HepG2 (cell line): ENCODE data around the gene ZNF3. TPM values are rescaled to one million over a fixed set of nuclear protein-coding genes. Genes with fewer than 3 reads are reported as not detected.

Experiments
- ATAC-seq: fragments of 200-7000 bp; cut with Tn5 transposase; 3 replicates; pipeline ENCODE4 v1.9.1; 2020; ENCODE audit warnings: mild to moderate bottlenecking, moderate library complexity
- BruUV-seq: library from RNA; stranded (reverse); fragments of 400-500 nt; replicated peaks from 2 replicates; lab custom pipeline; 2021; lab: Mats Ljungman, UMichigan
- CTCF ChIA-PET: fragments of 300-600 bp; formaldehyde crosslinking; extraction: SDS; loops from one replicate; lab custom pipeline; 2021; ENCODE audit warnings: low total read pairs, inconsistent platforms, low intra/inter-chr PET ratio; lab: Yijun Ruan, JAX
- POLR2A ChIA-PET: fragments of 350-600 bp; sonication (Branson Sonifier 250); formaldehyde crosslinking; loops from one replicate; lab custom pipeline; 2020; ENCODE audit warnings: antibody characterized with exemption, inconsistent platforms; lab: Yijun Ruan, JAX
- DNase-seq: peaks from one replicate; pipeline ENCODE4 v3.0.0-alpha.2; 2015; ENCODE audit warnings: low spot score
- FAIRE-seq: peaks from 3 replicates; lab custom pipeline; 2011; peaks lifted over from hg19 to GRCh38; lab: Jason Lieb, UNC
- H2AFZ ChIP-seq: one replicate; pipeline ENCODE4 v1.6.1; 2011; ENCODE audit warnings: low read length, inconsistent platforms
- H3K27ac ChIP-seq: fragments of 300-600 bp; 3 replicates; pipeline ENCODE4 v1.8.0; 2011; ENCODE audit warnings: mixed run types, mild to moderate bottlenecking, mixed read lengths, low read length, inconsistent platforms; ENCODE audit not compliant: insufficient read depth; ENCODE audit errors: extremely low read length
- H3K27me3 ChIP-seq, 2 experiments: fragments of 200-600 bp in 1 of 2; 2 replicates in 1 of 2; 3 replicates in 1 of 2; pipeline versions ENCODE4 v1.6.0 to v1.8.0; 2011; ENCODE audit warnings: low read length in 2 of 2, mild to moderate bottlenecking in 2 of 2, moderate library complexity in 2 of 2, inconsistent platforms in 1 of 2; ENCODE audit not compliant: insufficient read depth in 2 of 2, control insufficient read depth in 1 of 2
- H3K36me3 ChIP-seq, 2 experiments: fragments of 200-600 bp in 1 of 2; replicated peaks in 1 of 2; 2 replicates in 1 of 2; 3 replicates in 1 of 2; pipeline versions ENCODE4 v1.5.1 to v1.8.0; 2011; ENCODE audit warnings: low read length in 2 of 2, inconsistent platforms in 1 of 2; ENCODE audit not compliant: insufficient read depth in 2 of 2, control insufficient read depth in 1 of 2
- H3K4me1 ChIP-seq: 2 replicates; pipeline ENCODE4 v1.5.1; 2012; ENCODE audit warnings: low read length, inconsistent platforms; ENCODE audit not compliant: insufficient read depth
- H3K4me2 ChIP-seq: 2 replicates; pipeline ENCODE4 v1.6.0; 2011; ENCODE audit warnings: low read depth, low read length, inconsistent platforms
- H3K4me3 ChIP-seq, 3 experiments: fragments of 200-600 bp in 1 of 3; sonication (generic), shearing (Covaris generic) in 1 of 3; replicated peaks in 1 of 3; 2 replicates each; pipeline ENCODE4 v1.5.1; 2011 to 2016; ENCODE audit warnings: low read length in 3 of 3, inconsistent platforms in 2 of 3, low read depth in 2 of 3, mild to moderate bottlenecking in 2 of 3, control low read depth in 1 of 3, mixed read lengths in 1 of 3; ENCODE audit not compliant: insufficient read depth in 1 of 3
- H3K79me2 ChIP-seq: one replicate; pipeline ENCODE4 v1.6.1; 2011; ENCODE audit warnings: low read length, inconsistent platforms; ENCODE audit not compliant: insufficient read depth
- H3K9ac ChIP-seq: 2 replicates; pipeline ENCODE4 v1.6.0; 2011; ENCODE audit warnings: mild to moderate bottlenecking, low read depth, low read length, inconsistent platforms; ENCODE audit not compliant: insufficient read depth
- H3K9me3 ChIP-seq: 2 replicates; pipeline ENCODE4 v1.5.1; 2012; ENCODE audit warnings: mild to moderate bottlenecking, low read length
- H4K20me1 ChIP-seq: 2 replicates; pipeline ENCODE4 v1.6.0; 2011; ENCODE audit warnings: inconsistent platforms, mild to moderate bottlenecking, low read length, moderate library complexity; ENCODE audit not compliant: insufficient read depth
- CAMTA2 ChIP-seq: sonication (generic); formaldehyde crosslinking; IDR thresholded peaks from 2 replicates; pipeline ENCODE4 v1.4.0; 2020; ENCODE audit warnings: mild to moderate bottlenecking, missing genetic modification reagents, borderline replicate concordance
- PAWR ChIP-seq: sonication (generic); formaldehyde crosslinking; IDR thresholded peaks from 2 replicates; pipeline ENCODE4 v1.4.0; 2020; ENCODE audit warnings: missing genetic modification reagents, mild to moderate bottlenecking, borderline replicate concordance
- REL ChIP-seq: sonication (generic); formaldehyde crosslinking; conservative IDR thresholded peaks from 2 replicates; pipeline ENCODE4 v1.8.0; 2022; ENCODE audit warnings: mild to moderate bottlenecking, missing genetic modification reagents, moderate library complexity
- REXO4 ChIP-seq: sonication (generic); formaldehyde crosslinking; IDR thresholded peaks from 2 replicates; pipeline ENCODE4 v1.8.0; 2022; ENCODE audit warnings: missing genetic modification reagents, mild to moderate bottlenecking, borderline replicate concordance
- ZNF160 ChIP-seq: sonication (generic); formaldehyde crosslinking; IDR thresholded peaks from 2 replicates; pipeline ENCODE4 v1.8.0; 2022; ENCODE audit warnings: mild to moderate bottlenecking, inconsistent platforms, missing genetic modification reagents
- ZNF562 ChIP-seq: sonication (generic); formaldehyde crosslinking; IDR thresholded peaks from 2 replicates; pipeline ENCODE4 v1.8.0; 2022; ENCODE audit warnings: missing genetic modification reagents, borderline replicate concordance
- WGBS: methylation state at CpG from one replicate; pipeline ENCODE4 v1.1.6; 2017; ENCODE audit warnings: low lambda C conversion rate; 5-methylcytosine and 5-hydroxymethylcytosine counted together
- in situ Hi-C: cut with HindIII; loops from 2 replicates; pipeline ENCODE4 v1.10.0; 2017; ENCODE audit warnings: low pct_unique_long_range_greater_than_20kb; ENCODE audit not compliant: extremely low pct_ligation_motif_present
- intact Hi-C: fragments of 100-400 bp; cut with micrococcal nuclease; formaldehyde crosslinking; loops from one replicate; pipeline ENCODE4 v1.10.0; 2022; ENCODE audit not compliant: unreplicated experiment
- polyA plus RNA-seq, 8 experiments: library from polyadenylated mRNA; depleted of rRNA in 3 of 8; stranded (reverse) in 7 of 8; unstranded in 1 of 8; fragments of >200 nt; fragmentation: Illumina TruSeq in 4 of 8; extraction: Trizol in 4 of 8; gene quantifications; 2 replicates each; pipeline versions ENCODE4 v1.2.1 to v1.2.3, GENCODE V29; 2011 to 2016; ENCODE audit warnings: low read depth in 4 of 8, missing spikeins in 1 of 8, mixed read lengths in 1 of 8; ENCODE audit not compliant: insufficient read depth in 1 of 8
- total RNA-seq, 5 experiments: library from RNA; depleted of rRNA; stranded (reverse); fragments of >200 nt; fragmentation: Illumina TruSeq; extraction: Trizol; gene quantifications; 2 replicates each; pipeline ENCODE4 v1.2.3, GENCODE V29; 2016; ENCODE audit warnings: low read depth in 1 of 5
- TF ChIP-seq, protein P1 (sequence below): sonication (generic); formaldehyde crosslinking; IDR thresholded peaks from 2 replicates; pipeline ENCODE4 v1.5.1; 2020; ENCODE audit warnings: mild to moderate bottlenecking, missing genetic modification reagents, borderline replicate concordance

The ZNF3 gene
- total and polyA plus RNA-seq, 2 of the 13 experiments (the other 11 are each of a cell fraction or from before 2014, with no cell fraction given): 33.7 to 56.9 TPM

DNA sequence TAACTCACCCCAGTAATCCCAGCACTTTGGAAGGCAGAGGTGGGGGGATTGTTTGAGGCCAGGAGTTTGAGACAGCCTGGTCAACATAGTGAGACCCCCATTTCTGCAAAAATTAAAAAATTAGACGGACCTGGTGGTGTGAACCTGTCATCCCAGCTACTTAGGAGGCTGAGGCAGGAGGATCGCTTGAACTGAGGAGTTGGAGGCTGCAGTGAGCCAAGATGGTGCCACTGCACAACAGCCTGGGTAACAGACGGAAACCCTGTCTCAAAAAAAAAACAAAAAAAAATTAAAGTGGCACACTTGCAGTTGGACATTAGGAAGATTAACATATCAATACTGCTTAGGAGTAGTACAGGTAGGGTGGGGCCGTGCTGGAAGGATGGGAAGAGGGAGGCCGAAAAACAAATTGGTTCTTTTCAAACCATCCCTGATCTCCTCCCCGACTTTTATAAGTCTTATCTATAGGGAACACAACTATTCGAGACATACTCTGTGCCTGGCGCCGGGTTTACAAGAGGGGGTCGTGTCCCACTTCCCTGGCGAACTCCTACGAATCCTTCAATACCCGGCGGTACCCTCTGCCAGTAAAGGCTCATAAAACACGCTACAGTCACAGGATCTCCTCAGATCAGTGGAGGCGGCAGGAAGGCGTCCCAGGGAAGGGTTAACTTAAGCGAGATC, 37.0 kb upstream of the ZNF3 start (continued):
- TF ChIP-seq, protein P1, sequence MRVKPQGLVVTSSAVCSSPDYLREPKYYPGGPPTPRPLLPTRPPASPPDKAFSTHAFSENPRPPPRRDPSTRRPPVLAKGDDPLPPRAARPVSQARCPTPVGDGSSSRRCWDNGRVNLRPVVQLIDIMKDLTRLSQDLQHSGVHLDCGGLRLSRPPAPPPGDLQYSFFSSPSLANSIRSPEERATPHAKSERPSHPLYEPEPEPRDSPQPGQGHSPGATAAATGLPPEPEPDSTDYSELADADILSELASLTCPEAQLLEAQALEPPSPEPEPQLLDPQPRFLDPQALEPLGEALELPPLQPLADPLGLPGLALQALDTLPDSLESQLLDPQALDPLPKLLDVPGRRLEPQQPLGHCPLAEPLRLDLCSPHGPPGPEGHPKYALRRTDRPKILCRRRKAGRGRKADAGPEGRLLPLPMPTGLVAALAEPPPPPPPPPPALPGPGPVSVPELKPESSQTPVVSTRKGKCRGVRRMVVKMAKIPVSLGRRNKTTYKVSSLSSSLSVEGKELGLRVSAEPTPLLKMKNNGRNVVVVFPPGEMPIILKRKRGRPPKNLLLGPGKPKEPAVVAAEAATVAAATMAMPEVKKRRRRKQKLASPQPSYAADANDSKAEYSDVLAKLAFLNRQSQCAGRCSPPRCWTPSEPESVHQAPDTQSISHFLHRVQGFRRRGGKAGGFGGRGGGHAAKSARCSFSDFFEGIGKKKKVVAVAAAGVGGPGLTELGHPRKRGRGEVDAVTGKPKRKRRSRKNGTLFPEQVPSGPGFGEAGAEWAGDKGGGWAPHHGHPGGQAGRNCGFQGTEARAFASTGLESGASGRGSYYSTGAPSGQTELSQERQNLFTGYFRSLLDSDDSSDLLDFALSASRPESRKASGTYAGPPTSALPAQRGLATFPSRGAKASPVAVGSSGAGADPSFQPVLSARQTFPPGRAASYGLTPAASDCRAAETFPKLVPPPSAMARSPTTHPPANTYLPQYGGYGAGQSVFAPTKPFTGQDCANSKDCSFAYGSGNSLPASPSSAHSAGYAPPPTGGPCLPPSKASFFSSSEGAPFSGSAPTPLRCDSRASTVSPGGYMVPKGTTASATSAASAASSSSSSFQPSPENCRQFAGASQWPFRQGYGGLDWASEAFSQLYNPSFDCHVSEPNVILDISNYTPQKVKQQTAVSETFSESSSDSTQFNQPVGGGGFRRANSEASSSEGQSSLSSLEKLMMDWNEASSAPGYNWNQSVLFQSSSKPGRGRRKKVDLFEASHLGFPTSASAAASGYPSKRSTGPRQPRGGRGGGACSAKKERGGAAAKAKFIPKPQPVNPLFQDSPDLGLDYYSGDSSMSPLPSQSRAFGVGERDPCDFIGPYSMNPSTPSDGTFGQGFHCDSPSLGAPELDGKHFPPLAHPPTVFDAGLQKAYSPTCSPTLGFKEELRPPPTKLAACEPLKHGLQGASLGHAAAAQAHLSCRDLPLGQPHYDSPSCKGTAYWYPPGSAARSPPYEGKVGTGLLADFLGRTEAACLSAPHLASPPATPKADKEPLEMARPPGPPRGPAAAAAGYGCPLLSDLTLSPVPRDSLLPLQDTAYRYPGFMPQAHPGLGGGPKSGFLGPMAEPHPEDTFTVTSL (CRISPR knock-in tag): no peak
- no peak for TF ChIP-seq REL
- 0 out of 2 replicates have a peak, but pooled peaks have one; percentile 29 for TF ChIP-seq PAWR (CRISPR knock-in tag)
- TF ChIP-seq, all 625 proteins: peak for 5

DNA sequence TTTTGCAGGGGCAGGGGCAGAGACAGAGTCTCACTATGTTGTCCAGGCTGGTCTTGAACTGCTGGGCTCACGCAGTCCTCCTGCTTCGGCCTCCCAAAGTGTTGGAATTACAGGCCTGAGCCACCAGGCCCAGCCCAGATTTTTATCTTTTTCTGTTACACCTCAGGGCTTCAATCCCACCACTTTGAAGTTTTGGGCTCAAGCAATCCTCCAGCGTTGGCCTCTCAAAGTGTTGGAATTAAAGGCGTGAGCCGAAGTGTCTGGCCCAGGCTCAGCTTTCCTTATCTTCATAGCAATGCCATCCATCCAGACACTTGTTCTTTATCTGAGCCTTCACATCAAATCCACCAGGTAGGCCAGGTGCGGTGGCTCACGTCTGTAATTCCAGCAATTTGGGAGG, 33.5 kb upstream of the ZNF3 start:
- no peak for DNase-seq
- Histone ChIP-seq H4K20me1 (no peaks in the 10 kb centered on the region), H3K36me3 (peaks cover 4 to 19% of the 10 kb centered on the region in 2 experiments; a peak in 3 of 5 replicates), H2AFZ (no peak overlapping the region), H3K27me3 (no peaks in the 10 kb centered on the region; a peak in 1 of 5 replicates), H3K9ac (no peak overlapping the region), H3K4me3 (no peak overlapping the region), H3K4me2 (no peak overlapping the region), H3K27ac (no peak overlapping the region), H3K9me3 (no peaks in the 10 kb centered on the region), H3K4me1 (peaks cover 29% of the 10 kb centered on the region), H3K79me2 (peaks cover 8% of the 10 kb centered on the region)
- no peak for ATAC-seq
- intact Hi-C loops (no loop called here), in situ Hi-C loops (no loop called here)
- TF ChIP-seq ZNF562 (CRISPR knock-in tag): no peak
- no peak for TF ChIP-seq CAMTA2
- TF ChIP-seq ZNF160 (CRISPR knock-in tag): no peak
- TF ChIP-seq REXO4 (CRISPR knock-in tag): no peak
- ChIA-PET CTCF (no interaction called here), POLR2A (no interaction called here)
- WGBS: 97% methylated on average over 7 of the region's 7 CpGs
- BruUV-seq: no TSS peak
- no peak for FAIRE-seq
